Fibroblast of lung (primary cell): ENCODE results near the gene RYR2. TPM values are rescaled to one million over a fixed set of nuclear protein-coding genes. Genes with fewer than 3 reads are reported as not detected.

Experiments
- DNase-seq, 2 donors: peaks; one replicate each; pipeline versions ENCODE4 v3.0.0 to v3.0.0-alpha.2; 2010; ENCODE audit warnings: low read depth in 2 of 2
- H2AFZ ChIP-seq: 2 replicates; pipeline ENCODE4 v1.5.1; 2012; ENCODE audit warnings: low read length, control low read depth, inconsistent platforms
- H3K27ac ChIP-seq: 2 replicates; pipeline ENCODE4 v1.5.1; 2011; ENCODE audit warnings: low read length, control low read depth; ENCODE audit not compliant: insufficient read depth
- H3K27me3 ChIP-seq: 2 replicates; pipeline ENCODE4 v1.5.1; 2011; ENCODE audit warnings: mild to moderate bottlenecking, low read length; ENCODE audit not compliant: control insufficient read depth, insufficient read depth
- H3K36me3 ChIP-seq: 2 replicates; pipeline ENCODE4 v1.5.1; 2011; ENCODE audit warnings: low read length; ENCODE audit not compliant: control insufficient read depth, insufficient read depth
- H3K4me1 ChIP-seq: 2 replicates; pipeline ENCODE4 v1.5.1; 2011; ENCODE audit warnings: low read length; ENCODE audit not compliant: control insufficient read depth, insufficient read depth; ENCODE audit errors: extremely low read depth
- H3K4me2 ChIP-seq: 2 replicates; pipeline ENCODE4 v1.5.1; 2011; ENCODE audit warnings: low read length, control low read depth; ENCODE audit not compliant: insufficient read depth; ENCODE audit errors: extremely low read depth
- H3K4me3 ChIP-seq, 4 experiments: fragments of 200-600 bp in 1 of 4; sonication (generic) in 1 of 4; replicated peaks in 1 of 4; 2 replicates each; pipeline ENCODE4 v1.5.1; 2011 to 2016; ENCODE audit warnings: low read length in 4 of 4, low read depth in 3 of 4, mild to moderate bottlenecking in 3 of 4, control low read depth in 2 of 4, inconsistent platforms in 1 of 4, mixed read lengths in 1 of 4; ENCODE audit not compliant: insufficient read depth in 1 of 4; ENCODE audit errors: control extremely low read depth in 1 of 4
- H3K79me2 ChIP-seq: 2 replicates; pipeline ENCODE4 v1.5.1; 2012; ENCODE audit warnings: mild to moderate bottlenecking, low read length, inconsistent platforms; ENCODE audit not compliant: control insufficient read depth, insufficient read depth
- H3K9ac ChIP-seq: 2 replicates; pipeline ENCODE4 v1.5.1; 2011; ENCODE audit warnings: mild to moderate bottlenecking, low read length, control low read depth; ENCODE audit not compliant: insufficient read depth
- H3K9me3 ChIP-seq: 2 replicates; pipeline ENCODE4 v1.5.1; 2012; ENCODE audit warnings: low read depth, low read length; ENCODE audit not compliant: control insufficient read depth, insufficient read depth
- H4K20me1 ChIP-seq: 2 replicates; pipeline ENCODE4 v1.5.1; 2011; ENCODE audit warnings: low read length; ENCODE audit not compliant: control insufficient read depth, insufficient read depth; ENCODE audit errors: extremely low read depth
- CTCF ChIP-seq, 2 donors: IDR thresholded peaks in 1 of 2; conservative IDR thresholded peaks in 1 of 2; 1 replicate in 1 of 2; 2 replicates in 1 of 2; pipeline ENCODE4 v1.5.1; 2011 to 2012; ENCODE audit warnings: low read length in 2 of 2, control low read depth in 1 of 2, inconsistent platforms in 1 of 2, low read depth in 1 of 2, mild to moderate bottlenecking in 1 of 2
- EZH2 ChIP-seq: IDR thresholded peaks from 2 replicates; pipeline ENCODE4 v1.5.1; 2012; ENCODE audit warnings: low read length, control low read depth, mild to moderate bottlenecking; ENCODE audit errors: missing control alignments
- polyA plus RNA-seq, 2 donors: library from polyadenylated mRNA; depleted of rRNA in 1 of 2; stranded (reverse) in 1 of 2; unstranded in 1 of 2; fragments of >200 nt; gene quantifications; 2 replicates each; pipeline ENCODE4 v1.2.1, GENCODE V29; 2011 to 2012; ENCODE audit warnings: missing spikeins in 1 of 2
- total RNA-seq: library from RNA; depleted of rRNA; stranded (reverse); fragments of >200 nt; gene quantifications from 2 replicates; pipeline ENCODE4 v1.2.1, GENCODE V29; 2014

RYR2 gene
- total and polyA plus RNA-seq, 2 donors (not counting 1 experiment from before 2014, with no cell fraction given), result 0.06 to 0.17 TPM

- Histone ChIP-seq H4K20me1 (no peaks in the 10 kb centered on the region), H3K36me3 (no peaks in the 10 kb centered on the region), H3K9ac (no peak overlapping the region), H2AFZ (no peak overlapping the region), H3K79me2 (no peaks in the 10 kb centered on the region), H3K27ac (no peak overlapping the region), H3K4me2 (no peak overlapping the region), H3K4me1 (no peaks in the 10 kb centered on the region), H3K27me3 (no peaks in the 10 kb centered on the region), H3K4me3 (no peak overlapping the region), H3K9me3 (no peaks in the 10 kb centered on the region)
- TF ChIP-seq EZH2 (no peak), CTCF (conservative IDR thresholded peaks at IDR 0.05 in 1 of 2, IDR thresholded peaks at IDR 0.05 in 1 of 2; ENCODE audit: low read depth in 1 of 2, low read length in 2 of 2) (no peak)
- DNase-seq, result no peak
Observed at GRCh38 chr1:237320890-237321289, 278.9 kb downstream of the RYR2 start.

GRCh38 chr1:237324226-237324625 is 282.2 kb downstream of the RYR2 start:
- Histone ChIP-seq H2AFZ (no peak overlapping the region), H3K27ac (no peak overlapping the region), H3K79me2 (no peaks in the 10 kb centered on the region), H3K36me3 (no peaks in the 10 kb centered on the region), H3K9ac (no peak overlapping the region), H3K27me3 (no peaks in the 10 kb centered on the region), H3K4me3 (no peak overlapping the region), H3K4me2 (no peak overlapping the region), H3K9me3 (no peaks in the 10 kb centered on the region), H3K4me1 (no peaks in the 10 kb centered on the region), H4K20me1 (no peaks in the 10 kb centered on the region)
- TF ChIP-seq CTCF (conservative IDR thresholded peaks at IDR 0.05 in 1 of 2, IDR thresholded peaks at IDR 0.05 in 1 of 2; ENCODE audit: low read depth in 1 of 2, low read length in 2 of 2) (no peak), EZH2 (no peak)
- no peak for DNase-seq

- Histone ChIP-seq H2AFZ (no peak overlapping the region), H3K4me2 (no peak overlapping the region), H3K4me1 (no peaks in the 10 kb centered on the region), H3K36me3 (no peaks in the 10 kb centered on the region), H3K4me3 (no peak overlapping the region), H4K20me1 (no peaks in the 10 kb centered on the region), H3K27ac (no peak overlapping the region), H3K9me3 (no peaks in the 10 kb centered on the region), H3K27me3 (no peaks in the 10 kb centered on the region), H3K79me2 (no peaks in the 10 kb centered on the region), H3K9ac (no peak overlapping the region)
- TF ChIP-seq CTCF (conservative IDR thresholded peaks at IDR 0.05 in 1 of 2, IDR thresholded peaks at IDR 0.05 in 1 of 2; ENCODE audit: low read depth in 1 of 2, low read length in 2 of 2), result no peak
- no peak for TF ChIP-seq EZH2
- DNase-seq, result peak in 1 of 2 donors; percentile 5
Observed at GRCh38 chr1:237327061-237327460, 285.1 kb downstream of the RYR2 start.
